Activated CD4-positive, alpha-beta T cell treated with anti-CD3 and anti-CD28 coated beads, Interleukin-10, Interleukin-2, amounts not matched to agents 100 ng/mL and 50 ng/mL, durations not matched to agents 16 hours and 8 hours (primary cell): Measurements from ENCODE around the gene LAGE3.
"Not testable (repeated sequence)": the region's sequence is repeated elsewhere in the genome, so short reads cannot be mapped to it uniquely, and the experiment has no call there.

Source experiments
- DNase-seq: peaks from one replicate; pipeline ENCODE4 v3.0.0-alpha.2; 2020

LAGE3 gene

GRCh38 chrX:154501423-154501822, 22.3 kb upstream of the LAGE3 start:
- DNase-seq = not testable (repeated sequence)

- not testable (repeated sequence) for DNase-seq
Measured at GRCh38 chrX:154496591-154497137, 17.6 kb upstream of the LAGE3 start.

GRCh38 chrX:154495472-154495922, 16.4 kb upstream of the LAGE3 start:
- no peak for DNase-seq

GRCh38 chrX:154494715-154495114, 15.6 kb upstream of the LAGE3 start:
- DNase-seq = no peak

- DNase-seq = peak; percentile 95
Measured at GRCh38 chrX:154490414-154491083, 11.5 kb upstream of the LAGE3 start, which contains the start of gene SLC10A3. Gene SLC10A3, minus strand, starts transcription at chrX:154490629. Its CDS starts 1,689 bp downstream, at chrX:154488940.

- no peak for DNase-seq
Measured at GRCh38 chrX:154490021-154490413, 10.9 kb upstream of the LAGE3 start.

- DNase-seq = no peak
Measured at GRCh38 chrX:154489182-154489581, 10.1 kb upstream of the LAGE3 start.

GRCh38 chrX:154488336-154489075, 9.4 kb upstream of the LAGE3 start:
- DNase-seq = no peak

GRCh38 chrX:154487518-154488290, 8.6 kb upstream of the LAGE3 start:
- no peak for DNase-seq

- DNase-seq = peak; percentile 68
Measured at GRCh38 chrX:154486396-154487207, 7.5 kb upstream of the LAGE3 start, which contains the start of gene UBL4A. Gene UBL4A, minus strand, starts transcription at chrX:154486615. Its CDS starts 31 bp downstream, at chrX:154486584.

GRCh38 chrX:154486052-154486395, 6.9 kb upstream of the LAGE3 start:
- peak; percentile 43 for DNase-seq

GRCh38 chrX:154485150-154486051, 6.3 kb upstream of the LAGE3 start:
- no peak for DNase-seq

GRCh38 chrX:154484255-154485149, 5.4 kb upstream of the LAGE3 start:
- peak; percentile 30 for DNase-seq

- no peak for DNase-seq
Measured at GRCh38 chrX:154483325-154483724, 4.2 kb upstream of the LAGE3 start.

GRCh38 chrX:154482786-154483185, 3.7 kb upstream of the LAGE3 start:
- DNase-seq = no peak

GRCh38 chrX:154481911-154482601, 3.0 kb upstream of the LAGE3 start:
- DNase-seq = no peak

- DNase-seq = no peak
Measured at GRCh38 chrX:154481195-154481594, 2.1 kb upstream of the LAGE3 start.

- DNase-seq = no peak
Measured at GRCh38 chrX:154477891-154478477, 1.1 kb downstream of the LAGE3 start.

GRCh38 chrX:154476821-154477220, 2.3 kb downstream of the LAGE3 start:
- no peak for DNase-seq
